Measurements from ENCODE around the gene CHD3.

GRCh38 chr17:7894226-7894625 is 5.6 kb downstream of the CHD3 start:
- TF ChIP-seq CTCF (IDR thresholded peaks at IDR 0.05) (no peak), POLR2A (IDR thresholded peaks at IDR 0.05) (no peak), POLR2AphosphoS5 (IDR thresholded peaks at IDR 0.05; ENCODE audit: insufficient read depth in 1 of 2, low read depth in 1 of 2) (no peak)

Data from vagina (tissue), 2 donors.